Stimulated activated CD8-positive, alpha-beta memory T cell treated with anti-CD3 and anti-CD28 coated beads, Interleukin-12 subunit alpha, Interleukin-12 subunit beta, amount 100 ng/mL, for 24 hours (primary cell): Measurements from ENCODE around the gene GNB1L.

ENCODE experiments used
- DNase-seq: peaks from one replicate; pipeline ENCODE4 v3.0.0-alpha.2; 2020; ENCODE audit errors: extremely low read depth

Gene GNB1L

DNA sequence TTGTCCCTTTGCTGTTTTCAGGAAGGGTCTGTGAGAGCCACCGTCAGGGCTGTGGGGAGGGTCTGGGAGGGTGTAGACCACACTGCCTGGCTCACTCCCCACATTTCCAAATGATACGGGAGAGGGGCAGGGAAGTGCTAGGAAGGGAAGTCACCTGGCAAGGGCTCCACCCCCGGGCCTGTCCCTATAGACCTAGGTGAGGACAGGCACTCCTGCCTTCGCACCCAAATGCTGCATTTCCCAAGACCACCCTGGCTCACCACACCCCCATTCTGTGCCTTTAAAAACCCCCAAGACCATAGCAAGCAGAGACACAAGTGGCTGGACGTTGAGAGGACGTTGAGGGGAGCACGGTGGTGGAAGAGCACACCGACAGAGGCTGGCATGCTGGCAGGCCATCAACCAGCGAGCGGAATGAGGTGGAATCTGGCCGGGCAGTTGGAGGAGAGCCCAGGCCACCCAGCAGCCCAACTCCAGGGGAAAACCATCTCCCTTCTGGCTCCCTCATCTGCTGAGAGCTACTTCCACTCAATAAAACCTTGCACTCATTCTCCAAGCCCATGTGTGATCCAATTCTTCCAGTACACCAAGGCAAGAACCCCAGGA, 45.7 kb downstream of the GNB1L start:
- no peak for DNase-seq

DNA sequence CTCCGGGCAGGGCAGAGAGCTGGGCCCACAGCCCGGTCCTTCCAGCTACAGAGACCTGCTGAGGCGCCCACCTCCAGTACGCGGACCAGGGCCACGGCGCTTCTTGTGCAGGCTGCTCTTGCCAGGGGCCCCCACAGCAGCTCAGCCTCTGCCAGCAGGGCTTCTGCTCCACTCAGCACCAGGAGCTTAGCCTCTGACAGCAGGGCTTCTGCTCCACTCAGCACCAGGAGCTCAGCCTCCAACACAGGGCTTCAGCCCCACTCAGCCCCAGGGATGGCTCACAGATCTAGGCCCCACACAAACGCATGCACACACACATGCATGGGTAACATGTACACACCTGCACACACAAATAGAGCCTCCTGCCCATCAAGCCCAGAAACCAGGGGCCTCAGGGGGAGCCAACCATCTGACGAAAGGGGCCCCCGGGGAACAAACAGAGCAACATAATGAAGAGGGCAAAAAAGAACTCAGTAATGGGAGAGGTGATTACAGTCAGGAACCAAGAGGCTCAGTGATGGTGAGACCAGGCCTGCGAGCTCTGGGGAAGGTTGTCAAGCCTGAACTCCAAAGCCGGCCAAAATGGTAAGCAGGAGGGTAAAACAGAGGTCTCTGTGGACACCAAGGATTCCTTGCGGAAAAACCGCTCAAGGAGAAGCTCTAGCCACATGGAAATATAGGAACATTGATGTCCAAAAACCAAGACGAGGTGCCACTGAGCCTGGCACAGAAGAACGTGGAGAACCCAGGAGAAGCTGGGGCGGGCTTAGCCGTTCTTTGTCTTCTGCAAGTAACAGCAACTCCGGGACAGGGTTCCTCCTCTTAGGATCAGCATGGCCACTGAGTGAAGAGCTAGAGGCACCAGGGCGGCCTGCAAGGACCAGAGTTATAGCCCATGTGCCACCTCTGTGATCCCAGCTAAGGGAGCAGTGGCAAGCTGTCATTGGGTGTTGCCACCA, 46.5 kb downstream of the GNB1L start:
- no peak for DNase-seq

DNA sequence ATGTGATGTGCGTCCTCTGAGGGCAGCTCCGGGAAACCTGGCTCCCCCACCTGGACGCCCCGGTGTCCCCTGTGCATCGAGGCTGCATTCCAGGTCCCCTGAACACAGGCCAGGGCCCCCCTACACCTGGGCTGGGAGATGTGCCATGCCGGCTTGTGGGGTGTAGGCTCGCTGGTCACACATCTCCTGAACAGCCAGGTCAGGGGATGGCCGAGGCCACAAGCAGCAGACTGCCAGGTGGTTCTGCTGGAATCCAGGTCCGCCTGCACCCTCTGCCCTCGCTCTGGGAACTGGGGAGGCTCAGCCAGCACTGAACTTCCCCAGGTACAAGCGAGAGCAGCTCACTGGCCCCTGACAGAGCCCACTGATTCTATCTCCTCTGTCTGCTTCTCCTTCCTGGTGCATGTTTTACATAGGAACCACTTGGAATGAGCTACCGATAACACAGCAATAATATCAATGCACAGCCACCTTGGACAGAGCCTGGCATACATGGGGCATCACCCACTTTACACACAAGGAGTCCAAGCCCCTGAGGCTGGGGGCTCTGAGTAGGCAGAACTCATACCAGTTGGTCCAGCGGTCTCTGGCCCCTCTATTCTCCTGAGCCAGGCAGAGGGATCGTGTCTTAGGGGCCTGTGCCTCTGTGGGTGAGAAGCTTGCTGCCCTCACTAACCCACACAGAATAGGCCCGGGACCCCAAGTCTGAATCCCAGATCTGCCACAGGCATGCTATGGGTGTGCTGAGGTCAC, 47.3 kb downstream of the GNB1L start:
- no peak for DNase-seq

DNA sequence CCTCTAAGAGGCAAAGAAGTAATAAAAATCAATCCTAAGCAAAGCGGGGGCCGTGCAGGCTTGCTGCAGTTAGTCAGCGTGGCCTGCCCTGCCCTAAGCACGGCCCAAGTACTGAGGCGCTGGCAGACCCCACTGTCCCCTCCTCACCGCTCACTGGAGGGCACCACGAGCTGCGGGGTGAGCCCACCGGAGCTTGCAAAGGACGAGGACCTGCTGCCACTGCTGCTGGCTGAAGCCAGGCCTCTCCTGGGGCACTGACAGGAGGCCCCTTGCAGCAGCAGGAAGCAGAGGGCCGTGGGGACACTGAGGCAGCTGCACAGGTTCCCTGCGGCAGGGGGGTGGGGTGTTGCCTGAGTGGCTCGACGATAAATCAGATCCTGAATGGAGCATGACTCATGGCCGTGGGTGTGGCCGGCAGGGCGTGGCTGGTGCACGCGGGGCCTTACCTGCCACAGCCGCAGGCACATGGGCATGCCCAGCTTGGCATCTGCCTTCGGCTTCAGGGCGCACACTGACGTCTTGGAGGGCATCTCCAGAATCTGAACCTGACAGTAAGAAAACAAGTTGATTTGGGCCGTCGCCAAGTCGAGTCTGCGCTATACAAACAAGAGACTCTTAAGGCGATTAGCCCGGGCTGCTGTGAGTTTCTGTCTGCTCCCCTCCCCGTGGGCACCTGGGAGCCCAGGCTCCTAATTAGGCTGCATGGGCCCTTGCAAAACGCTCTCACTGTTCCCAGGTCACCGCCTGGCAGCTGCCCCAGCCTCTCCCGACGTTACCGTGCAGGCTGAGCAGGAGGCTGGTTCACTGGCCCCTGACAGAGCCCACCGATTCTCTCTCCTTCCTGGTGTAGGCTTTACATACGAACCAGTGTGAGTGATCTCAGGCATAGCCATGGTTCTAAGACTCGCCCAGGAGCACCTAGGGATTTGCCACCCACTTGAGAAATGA, 48.2 kb downstream of the GNB1L start:
- no peak for DNase-seq

DNA sequence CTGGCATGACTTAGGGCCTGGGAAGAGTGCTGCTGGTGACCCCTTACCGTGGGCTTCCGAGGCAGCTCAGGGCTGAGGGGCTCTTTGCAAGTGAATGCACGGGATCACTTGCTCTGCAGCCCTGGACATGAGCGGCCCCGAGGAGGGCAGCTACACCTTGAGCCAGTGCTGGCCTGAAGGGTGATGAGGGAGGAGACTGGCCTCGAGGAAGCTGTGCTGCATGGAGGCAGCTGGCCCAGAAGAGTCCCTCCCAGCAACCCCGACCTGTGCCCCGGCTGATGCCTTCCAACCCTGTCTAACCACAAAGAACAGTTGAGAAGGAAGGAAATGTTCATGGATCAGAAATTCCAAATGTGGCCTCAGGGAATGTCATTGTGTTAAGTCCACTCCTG, 48.9 kb downstream of the GNB1L start:
- DNase-seq = no peak

DNA sequence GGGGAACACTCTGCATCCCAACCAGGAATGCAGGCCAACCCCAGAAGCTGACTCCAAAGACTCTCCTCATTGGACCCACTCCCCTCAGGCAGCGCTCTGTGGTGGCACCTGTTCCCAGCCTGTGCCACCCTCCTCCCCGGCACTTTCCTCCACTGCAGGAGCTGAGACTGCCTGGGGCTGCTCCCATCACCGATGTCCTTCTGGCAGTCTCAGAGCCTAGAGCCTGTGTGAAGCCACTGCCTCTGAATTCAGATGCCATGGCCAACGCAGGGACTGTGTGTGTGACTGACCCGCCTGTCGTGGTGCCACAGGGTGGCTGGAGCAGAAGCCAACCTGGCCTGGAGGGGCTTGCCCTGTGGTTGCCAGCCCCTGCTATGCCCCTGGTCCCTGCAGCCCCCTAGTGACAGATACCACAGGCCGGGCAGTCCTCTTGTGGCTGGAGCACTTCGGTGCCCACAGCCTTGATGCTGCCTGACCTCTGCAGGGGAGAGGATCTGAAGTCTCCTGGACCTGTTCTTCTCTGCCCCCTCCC, 50.9 kb downstream of the GNB1L start:
- no peak for DNase-seq

DNA sequence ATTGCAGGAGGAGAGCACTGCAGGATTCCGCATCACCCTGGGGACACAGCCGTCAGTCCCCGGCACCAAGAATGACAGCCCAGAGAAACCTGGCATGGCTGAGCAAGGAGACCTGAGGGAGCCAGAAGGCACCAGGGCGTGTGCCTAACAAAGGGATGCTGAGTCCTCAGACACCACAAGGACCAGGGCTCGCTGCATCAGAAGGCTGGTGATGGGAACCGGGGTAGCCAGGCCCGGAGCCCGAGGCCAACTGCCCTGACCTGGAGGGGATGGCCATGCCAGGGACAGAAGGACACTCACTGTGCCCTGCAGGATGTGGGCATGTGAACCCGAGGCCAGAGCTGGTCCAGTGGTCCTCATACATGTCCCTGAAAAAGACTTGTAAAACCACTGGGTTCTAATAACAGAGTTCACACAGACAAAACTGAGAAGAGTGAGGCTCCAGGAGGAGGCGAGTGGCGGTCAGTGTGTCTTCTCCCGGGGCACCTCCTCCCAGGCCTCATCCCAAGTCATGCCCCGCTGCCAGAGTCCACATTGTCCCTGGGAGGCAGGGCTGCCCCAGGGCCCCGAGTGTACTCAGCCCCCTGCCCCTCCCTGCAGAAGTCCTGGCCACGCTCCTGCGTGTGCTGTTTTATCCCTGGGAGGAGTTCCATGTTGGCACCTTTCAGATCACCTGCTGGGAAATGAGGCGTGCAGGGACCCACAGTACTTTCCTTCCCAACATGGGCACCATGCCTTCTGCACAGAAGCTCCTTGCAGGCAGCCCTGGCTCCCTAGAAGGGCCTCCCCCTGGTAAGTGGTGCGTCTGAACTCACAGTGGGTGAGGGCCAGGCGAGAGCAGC, 51.6 kb downstream of the GNB1L start:
- no peak for DNase-seq

DNA sequence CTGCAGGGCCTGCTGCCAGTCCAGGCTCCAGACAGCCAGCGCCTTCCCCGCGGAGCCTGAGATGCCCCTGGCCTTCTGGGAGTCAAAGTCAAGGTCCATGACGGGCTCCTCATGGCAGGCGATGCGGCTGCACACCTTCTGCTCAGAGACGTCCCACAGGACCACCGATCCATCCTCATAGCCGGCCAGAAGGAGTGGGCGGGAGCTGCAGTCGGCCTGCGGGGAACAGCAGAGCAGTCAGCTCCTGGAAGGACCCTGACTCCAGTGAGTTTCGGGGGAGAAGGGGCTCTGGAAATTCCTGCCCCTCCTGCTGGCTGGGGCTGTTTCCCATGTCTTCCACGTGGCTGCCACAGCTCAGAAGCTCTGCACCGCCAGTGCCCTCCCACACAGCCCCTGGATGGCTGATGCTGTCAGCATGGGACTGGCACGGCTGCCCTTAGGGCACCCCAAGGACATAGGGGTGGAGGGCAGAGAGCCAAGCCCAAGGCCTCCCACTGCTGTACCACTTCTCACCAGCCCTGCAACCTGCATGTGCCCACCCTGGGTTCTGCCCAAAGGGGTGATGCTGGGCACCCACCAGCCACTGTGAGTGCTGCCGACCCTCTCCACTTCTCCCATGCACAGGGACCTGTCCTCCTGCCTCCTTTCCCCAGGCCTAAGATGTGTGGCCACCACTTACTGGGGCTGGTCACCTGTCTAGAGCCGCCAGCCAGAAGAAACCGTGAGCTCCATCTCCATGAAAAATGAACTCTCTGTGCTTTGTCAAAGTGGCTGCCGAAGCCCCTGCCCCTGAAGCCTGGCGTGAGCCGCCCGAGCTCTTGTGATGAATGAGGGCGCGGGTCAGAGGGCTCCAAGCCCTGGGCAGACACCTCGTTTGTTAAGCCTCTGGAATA, 52.4 kb downstream of the GNB1L start:
- no peak for DNase-seq

DNA sequence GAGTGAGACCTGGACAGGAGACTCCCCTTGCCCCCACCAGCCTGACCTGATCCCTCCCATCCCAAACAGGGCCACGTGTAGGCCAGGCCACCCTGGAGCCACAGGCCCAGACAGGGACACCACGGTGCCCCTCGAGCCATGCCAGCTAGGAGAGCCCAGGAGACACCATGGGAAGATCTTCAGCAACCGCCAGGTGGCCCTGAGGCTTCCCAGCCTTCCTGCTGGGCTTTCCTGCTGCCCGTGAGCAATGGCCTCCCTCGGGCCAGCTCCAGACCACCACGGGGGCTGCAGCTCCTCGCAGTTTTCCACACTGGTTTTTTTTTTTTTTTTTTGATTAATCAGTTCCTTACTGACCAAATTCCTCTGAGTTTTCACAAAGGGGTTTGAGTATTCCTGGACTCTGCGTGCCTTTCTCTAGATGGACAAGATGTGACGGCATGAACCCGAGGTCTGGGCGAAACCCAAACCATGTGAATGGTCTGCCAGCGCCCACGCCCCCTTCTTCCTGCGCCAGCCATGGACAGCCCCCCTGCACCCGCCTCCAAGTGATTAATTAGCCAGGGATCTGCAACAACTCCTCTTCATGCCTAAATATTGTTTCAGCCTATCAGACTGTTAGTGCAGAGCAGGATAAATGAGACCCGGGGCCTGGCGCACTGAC, 53.2 kb downstream of the GNB1L start:
- DNase-seq = no peak

DNA sequence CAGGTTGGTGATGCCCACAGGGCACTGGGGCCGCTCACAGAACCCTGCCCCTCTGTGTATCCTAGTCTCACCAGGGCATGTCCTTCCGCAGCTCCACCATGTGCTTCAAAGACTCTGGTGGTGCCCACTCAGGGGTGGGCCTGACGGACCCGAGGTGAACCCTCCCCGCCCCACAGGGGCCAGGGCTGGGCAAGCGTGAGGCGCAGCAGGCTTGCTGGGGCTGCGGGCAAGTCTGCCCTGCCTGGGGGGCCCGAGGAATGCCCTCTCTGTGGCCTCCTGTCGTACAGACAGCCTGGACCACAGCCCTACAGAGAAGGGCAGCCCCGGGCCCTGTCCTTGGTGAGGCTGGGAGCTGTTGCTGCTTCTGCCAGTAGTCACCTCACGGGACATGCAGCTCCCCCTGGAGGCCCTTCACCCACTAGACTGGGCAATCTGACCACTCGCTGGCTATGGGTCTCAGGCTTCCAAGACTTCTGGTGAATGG, 53.9 kb downstream of the GNB1L start:
- no peak for DNase-seq

DNA sequence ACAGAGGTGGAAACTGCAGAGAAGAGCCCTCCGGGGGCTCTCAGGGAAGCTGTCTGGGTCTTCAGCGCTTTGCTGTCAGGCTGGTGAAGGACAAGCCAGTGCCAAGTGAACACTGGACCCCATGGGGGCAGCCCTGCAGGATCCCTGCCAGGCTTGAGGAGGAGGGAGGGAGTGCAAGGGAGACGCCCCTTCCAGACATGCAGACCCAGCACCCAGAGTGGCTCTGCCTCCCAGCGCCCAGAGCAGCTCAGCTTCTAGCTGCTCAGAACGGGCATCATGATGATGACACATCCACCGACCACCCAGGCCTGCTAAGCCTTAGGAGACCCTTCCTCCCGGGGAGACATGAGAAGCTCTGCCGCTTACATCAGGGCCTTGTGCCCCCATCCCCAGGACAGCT, 54.4 kb downstream of the GNB1L start:
- DNase-seq = no peak

DNA sequence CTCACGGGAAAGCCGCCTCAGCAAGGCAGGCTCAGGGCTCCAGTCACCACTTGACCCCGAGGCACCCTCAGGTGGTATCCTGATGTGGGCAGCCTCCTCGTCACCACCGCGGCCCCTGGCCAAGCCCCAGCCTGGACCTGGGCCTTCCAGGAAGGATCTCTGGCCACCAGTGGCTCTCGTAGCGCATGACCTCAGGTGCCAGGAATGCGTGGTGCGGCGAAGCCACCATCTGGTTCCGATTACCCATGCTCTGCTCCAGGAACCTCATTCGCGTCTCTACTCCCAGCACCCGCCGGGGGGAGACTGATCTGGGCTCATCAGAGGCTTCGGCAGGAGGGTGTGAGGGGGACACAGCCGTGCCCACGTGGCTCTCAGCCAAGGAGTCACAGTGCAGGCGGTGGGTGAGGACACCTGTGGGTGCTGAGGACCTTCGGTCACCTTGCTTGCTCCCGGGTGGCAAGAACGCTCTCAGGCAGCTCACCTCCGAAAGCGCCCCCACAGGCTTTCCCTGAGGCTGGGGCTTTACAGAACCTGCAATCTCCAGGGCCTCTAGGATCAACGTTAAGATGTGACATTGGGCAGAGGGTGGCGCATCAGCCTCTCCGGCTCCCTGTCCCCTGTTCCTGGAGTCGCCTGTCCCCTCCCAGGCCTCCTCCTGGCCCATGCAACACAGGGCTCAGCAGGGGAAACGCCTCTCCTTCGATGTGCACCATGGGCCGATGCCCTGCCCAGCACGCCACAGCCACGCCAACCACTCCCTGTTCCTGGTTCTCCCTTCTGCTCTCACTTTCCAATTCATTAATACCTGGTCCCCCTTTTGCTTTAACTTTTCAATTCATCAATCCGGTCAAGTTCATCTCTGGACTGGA, 55.1 kb downstream of the GNB1L start:
- no peak for DNase-seq

DNA sequence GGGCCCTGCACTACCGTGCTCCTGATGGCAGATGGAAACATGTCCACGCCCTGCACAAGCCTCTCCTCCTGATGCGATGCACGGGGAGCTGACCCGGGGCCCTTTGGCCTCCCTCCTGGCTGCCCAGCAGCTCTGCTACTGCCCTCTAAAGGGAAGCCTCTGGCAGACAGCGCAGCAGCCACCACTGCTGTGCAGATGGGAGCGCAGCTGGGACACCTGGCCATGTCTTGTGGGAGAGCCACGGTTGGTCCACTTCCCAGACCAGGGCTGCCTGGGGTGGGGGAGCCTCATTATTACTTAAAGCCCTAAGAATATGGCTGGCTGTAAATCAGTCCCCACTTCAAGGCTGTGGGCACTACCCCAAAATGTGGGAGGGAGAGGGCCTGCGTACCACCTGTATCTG, 55.8 kb downstream of the GNB1L start:
- DNase-seq = no peak

DNA sequence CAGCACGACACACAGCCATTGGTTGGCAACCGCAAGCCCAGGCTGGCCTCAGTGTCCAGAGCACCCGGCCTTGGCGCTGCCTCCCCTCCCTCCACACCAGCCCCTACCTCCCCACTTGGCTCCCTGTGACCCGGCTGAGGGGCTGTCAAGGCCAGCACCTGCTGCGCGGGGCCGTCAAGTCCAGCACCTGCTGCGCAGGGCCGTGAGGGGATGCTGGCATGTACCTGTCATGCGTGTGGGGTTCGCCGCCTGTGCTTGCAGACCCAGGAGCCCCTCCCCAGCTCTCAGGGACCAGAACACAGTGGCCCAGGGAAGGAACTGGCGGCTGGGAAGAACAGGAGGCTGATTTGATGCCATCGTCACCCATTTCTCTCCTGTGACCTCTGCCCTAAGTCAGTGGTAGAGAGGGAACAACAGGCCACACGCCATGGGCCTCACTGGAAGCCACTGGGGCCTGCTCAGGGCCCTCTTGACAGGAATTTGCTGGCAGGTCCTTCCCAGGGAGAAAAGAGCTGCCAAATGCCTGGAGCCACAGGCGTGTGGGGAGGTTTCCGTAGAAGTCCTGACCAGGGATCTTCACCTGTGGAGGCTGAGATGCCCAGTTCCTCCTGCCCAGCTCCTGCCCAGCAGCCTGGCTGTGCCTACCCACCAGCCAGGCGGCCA, 56.5 kb downstream of the GNB1L start:
- no peak for DNase-seq

DNA sequence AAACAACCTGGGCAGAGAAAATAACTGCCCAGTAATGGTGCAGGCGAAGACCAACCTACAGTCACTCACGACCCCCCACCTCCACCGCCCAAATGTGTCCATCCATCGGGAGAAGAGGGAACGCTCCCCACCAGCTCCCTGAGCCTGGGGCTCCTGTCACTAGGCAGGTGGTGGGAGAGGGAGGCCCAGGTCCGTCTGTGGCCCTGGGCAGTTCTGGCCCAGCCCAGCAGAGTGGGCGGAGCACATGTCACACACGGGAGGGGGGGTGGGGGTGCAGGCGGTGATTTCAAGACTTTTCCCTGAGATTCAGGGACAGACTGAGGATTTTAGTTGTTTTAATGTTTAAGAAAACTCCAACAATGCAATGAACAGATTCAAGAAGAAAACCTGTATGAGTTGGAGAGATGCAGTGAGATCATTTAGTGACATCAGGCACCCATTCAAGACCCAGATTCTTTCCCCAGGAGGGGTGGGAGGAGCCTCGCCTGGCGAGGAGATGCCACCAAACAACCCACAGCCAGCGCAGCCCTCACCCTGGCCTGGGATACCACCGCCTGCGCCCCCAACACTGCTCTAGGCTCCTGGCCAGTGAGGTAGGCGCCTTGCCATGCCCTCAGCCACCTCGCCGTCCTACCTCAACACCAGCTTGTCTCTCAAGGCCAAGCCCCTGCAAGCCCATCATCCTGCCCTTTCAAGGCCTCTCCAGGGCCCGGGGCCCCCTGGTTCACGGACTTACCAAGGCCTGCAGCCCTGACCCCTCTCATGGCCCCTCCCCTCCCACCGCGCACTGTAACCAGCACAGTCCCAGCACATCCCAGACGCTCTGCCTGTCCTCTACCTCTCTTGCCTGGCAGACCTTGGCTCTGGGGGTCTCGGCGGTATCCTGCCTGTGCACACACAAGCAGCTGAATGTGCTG, 57.3 kb downstream of the GNB1L start:
- DNase-seq = no peak

DNA sequence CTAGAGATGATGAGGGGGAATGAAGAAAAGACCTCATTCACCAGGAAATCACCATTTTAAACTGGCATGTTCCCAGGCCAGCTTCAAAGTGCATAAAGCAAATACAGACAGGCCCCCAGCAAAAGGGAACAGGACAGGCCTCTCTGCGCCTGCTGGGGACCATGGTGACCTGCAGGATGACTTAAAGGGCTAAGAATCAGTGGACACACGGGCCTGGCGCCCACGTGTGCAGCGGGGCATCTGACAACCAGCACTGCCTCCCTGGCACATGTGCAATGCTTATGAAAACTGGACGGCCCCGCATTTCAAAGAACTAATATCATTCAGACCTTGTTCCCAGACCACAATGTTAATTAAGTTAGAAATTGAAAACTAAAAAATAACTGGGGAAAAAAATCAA, 58.5 kb downstream of the GNB1L start:
- no peak for DNase-seq
